Vagina (tissue), 2 donors: ENCODE measurements around the gene SAE1. TPM values are rescaled to one million over a fixed set of nuclear protein-coding genes. Genes with fewer than 3 reads are reported as not detected.
"Not testable (repeated sequence)": the region's sequence is repeated elsewhere in the genome, so short reads cannot be mapped to it uniquely, and the experiment has no call there.

Experiments used
- DNase-seq, 2 donors: peaks; one replicate each; pipeline ENCODE4 v3.0.0-alpha.2; 2017; ENCODE audit errors: extremely low spot score in 2 of 2
- H3K27ac ChIP-seq: fragments of 200-600 bp; sonication (generic); one replicate; pipeline ENCODE4 v1.5.1; 2019
- H3K27me3 ChIP-seq: fragments of 200-600 bp; sonication (generic); one replicate; pipeline ENCODE4 v1.5.1; 2019
- H3K36me3 ChIP-seq, 2 donors: fragments of 200-600 bp; sonication (generic); one replicate each; pipeline ENCODE4 v1.5.1; 2017 to 2019
- H3K4me1 ChIP-seq: fragments of 200-600 bp; sonication (generic); one replicate; pipeline ENCODE4 v1.5.1; 2019
- H3K4me3 ChIP-seq, 2 donors: fragments of 200-600 bp; sonication (generic); 1 replicate in 1 of 2; 2 replicates in 1 of 2; pipeline ENCODE4 v1.5.1; 2016 to 2019
- H3K9me3 ChIP-seq: fragments of 200-600 bp; sonication (generic); one replicate; pipeline ENCODE4 v1.5.1; 2019
- CTCF ChIP-seq, 3 experiments: fragments of 450-650 bp in 2 of 3; fragments of 200-600 bp in 1 of 3; sonication (generic) in 1 of 3; IDR thresholded peaks; one replicate each; pipeline ENCODE4 v1.5.1; 2017 to 2019; ENCODE audit warnings: antibody characterized with exemption in 3 of 3, mild to moderate bottlenecking in 2 of 3, moderate library complexity in 2 of 3
- POLR2A ChIP-seq, 2 donors: fragments of 450-650 bp; IDR thresholded peaks; one replicate each; pipeline ENCODE4 v1.6.1; 2017; ENCODE audit warnings: antibody characterized with exemption in 2 of 2, mild to moderate bottlenecking in 2 of 2, moderate library complexity in 2 of 2
- POLR2AphosphoS5 ChIP-seq, 2 donors: sonication (generic); formaldehyde crosslinking; IDR thresholded peaks; one replicate each; pipeline ENCODE4 v1.9.0; 2017; ENCODE audit warnings: antibody characterized with exemption in 2 of 2, mild to moderate bottlenecking in 2 of 2, low read depth in 1 of 2; ENCODE audit not compliant: insufficient read depth in 1 of 2
- intact Hi-C: fragments of 100-400 bp; cut with DNase I; formaldehyde crosslinking; loops from one replicate; pipeline ENCODE4 v1.15.1; 2023
- total RNA-seq: library from RNA; depleted of rRNA; stranded (reverse); fragments of >200 nt; gene quantifications from one replicate; pipeline ENCODE4 v1.2.3, GENCODE V29; 2016

SAE1 gene
- total RNA-seq, 1 donor from 2014 or later, result 32.7 TPM

GRCh38 chr19:47134545-47134944, 3.9 kb downstream of the SAE1 start:
- TF ChIP-seq CTCF (IDR thresholded peaks at IDR 0.05), result no peak
- no peak for TF ChIP-seq POLR2A (IDR thresholded peaks at IDR 0.05)
- TF ChIP-seq POLR2AphosphoS5 (IDR thresholded peaks at IDR 0.05; ENCODE audit: insufficient read depth in 1 of 2, low read depth in 1 of 2), result no peak
- Histone ChIP-seq H3K36me3 (no peaks in the 10 kb centered on the region), H3K4me1 (peaks cover 44% of the 10 kb centered on the region), H3K27ac (no peak overlapping the region), H3K4me3 (no peak overlapping the region), H3K27me3 (no peaks in the 10 kb centered on the region), H3K9me3 (no peaks in the 10 kb centered on the region)
- no peak for DNase-seq
- intact Hi-C loops, result no loop called here

GRCh38 chr19:47135156-47135555, 4.5 kb downstream of the SAE1 start:
- no peaks in the 10 kb centered on the region for H3K9me3 ChIP-seq
- no peak overlapping the region for H3K27ac ChIP-seq
- H3K4me3 ChIP-seq, result no peak overlapping the region
- intact Hi-C loops, result no loop called here
- TF ChIP-seq CTCF (IDR thresholded peaks at IDR 0.05), result no peak
- TF ChIP-seq POLR2A (IDR thresholded peaks at IDR 0.05), result no peak
- TF ChIP-seq POLR2AphosphoS5 (IDR thresholded peaks at IDR 0.05; ENCODE audit: insufficient read depth in 1 of 2, low read depth in 1 of 2), result no peak
- H3K36me3 ChIP-seq, result no peaks in the 10 kb centered on the region
- DNase-seq, result no peak
- H3K27me3 ChIP-seq, result no peaks in the 10 kb centered on the region
- H3K4me1 ChIP-seq, result peaks cover 44% of the 10 kb centered on the region

GRCh38 chr19:47141252-47141651, 10.6 kb downstream of the SAE1 start:
- H3K27me3 ChIP-seq, H3K4me3 ChIP-seq, DNase-seq, intact Hi-C loops, H3K9me3 ChIP-seq: not testable (repeated sequence)
- Histone ChIP-seq H3K36me3 (peaks cover 0 to 11% of the 10 kb centered on the region in 2 donors), H3K4me1 (peaks cover 13% of the 10 kb centered on the region), H3K27ac (peak overlapping the region; percentile 18)

GRCh38 chr19:47141695-47142094, 11.1 kb downstream of the SAE1 start:
- no peak overlapping the region for H3K4me3 ChIP-seq
- no peak for TF ChIP-seq POLR2AphosphoS5 (IDR thresholded peaks at IDR 0.05; ENCODE audit: insufficient read depth in 1 of 2, low read depth in 1 of 2)
- no peak for TF ChIP-seq CTCF (IDR thresholded peaks at IDR 0.05)
- TF ChIP-seq POLR2A (IDR thresholded peaks at IDR 0.05), result no peak
- H3K27ac ChIP-seq, result peak overlapping the region; percentile 18
- peaks cover 0 to 11% of the 10 kb centered on the region in 2 donors for H3K36me3 ChIP-seq
- H3K4me1 ChIP-seq, result peaks cover 13% of the 10 kb centered on the region
- intact Hi-C loops, result no loop called here
- H3K9me3 ChIP-seq, result no peaks in the 10 kb centered on the region
- H3K27me3 ChIP-seq, result no peaks in the 10 kb centered on the region
- no peak for DNase-seq

- H3K27ac ChIP-seq, result no peak overlapping the region
- H3K27me3 ChIP-seq, result no peaks in the 10 kb centered on the region
- H3K4me3 ChIP-seq, result no peak overlapping the region
- no peak for DNase-seq
- H3K9me3 ChIP-seq, result no peaks in the 10 kb centered on the region
- intact Hi-C loops, result no loop called here
- H3K36me3 ChIP-seq, result peaks cover 0 to 11% of the 10 kb centered on the region in 2 donors
- TF ChIP-seq POLR2AphosphoS5 (IDR thresholded peaks at IDR 0.05; ENCODE audit: insufficient read depth in 1 of 2, low read depth in 1 of 2), result no peak
- no peak for TF ChIP-seq CTCF (IDR thresholded peaks at IDR 0.05)
- TF ChIP-seq POLR2A (IDR thresholded peaks at IDR 0.05), result no peak
- peaks cover 13% of the 10 kb centered on the region for H3K4me1 ChIP-seq
Measured at GRCh38 chr19:47142779-47143178, 12.1 kb downstream of the SAE1 start.
